NCI-H2171 treated with DMSO at 0.1 percent for 48 hours (cell line): Measurements from ENCODE around the gene JAM2.
A peak's percentile ranks its signal among the peaks of the same experiment; 100 is the strongest.
"Not testable (repeated sequence)": the region's sequence is repeated elsewhere in the genome, so short reads cannot be mapped to it uniquely, and the experiment has no call there.

Experiments
- DNase-seq: peaks from one replicate; lab custom pipeline; 2025; lab: John Stamatoyannopoulos, UW

The JAM2 gene, protein sequence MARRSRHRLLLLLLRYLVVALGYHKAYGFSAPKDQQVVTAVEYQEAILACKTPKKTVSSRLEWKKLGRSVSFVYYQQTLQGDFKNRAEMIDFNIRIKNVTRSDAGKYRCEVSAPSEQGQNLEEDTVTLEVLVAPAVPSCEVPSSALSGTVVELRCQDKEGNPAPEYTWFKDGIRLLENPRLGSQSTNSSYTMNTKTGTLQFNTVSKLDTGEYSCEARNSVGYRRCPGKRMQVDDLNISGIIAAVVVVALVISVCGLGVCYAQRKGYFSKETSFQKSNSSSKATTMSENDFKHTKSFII

DNA sequence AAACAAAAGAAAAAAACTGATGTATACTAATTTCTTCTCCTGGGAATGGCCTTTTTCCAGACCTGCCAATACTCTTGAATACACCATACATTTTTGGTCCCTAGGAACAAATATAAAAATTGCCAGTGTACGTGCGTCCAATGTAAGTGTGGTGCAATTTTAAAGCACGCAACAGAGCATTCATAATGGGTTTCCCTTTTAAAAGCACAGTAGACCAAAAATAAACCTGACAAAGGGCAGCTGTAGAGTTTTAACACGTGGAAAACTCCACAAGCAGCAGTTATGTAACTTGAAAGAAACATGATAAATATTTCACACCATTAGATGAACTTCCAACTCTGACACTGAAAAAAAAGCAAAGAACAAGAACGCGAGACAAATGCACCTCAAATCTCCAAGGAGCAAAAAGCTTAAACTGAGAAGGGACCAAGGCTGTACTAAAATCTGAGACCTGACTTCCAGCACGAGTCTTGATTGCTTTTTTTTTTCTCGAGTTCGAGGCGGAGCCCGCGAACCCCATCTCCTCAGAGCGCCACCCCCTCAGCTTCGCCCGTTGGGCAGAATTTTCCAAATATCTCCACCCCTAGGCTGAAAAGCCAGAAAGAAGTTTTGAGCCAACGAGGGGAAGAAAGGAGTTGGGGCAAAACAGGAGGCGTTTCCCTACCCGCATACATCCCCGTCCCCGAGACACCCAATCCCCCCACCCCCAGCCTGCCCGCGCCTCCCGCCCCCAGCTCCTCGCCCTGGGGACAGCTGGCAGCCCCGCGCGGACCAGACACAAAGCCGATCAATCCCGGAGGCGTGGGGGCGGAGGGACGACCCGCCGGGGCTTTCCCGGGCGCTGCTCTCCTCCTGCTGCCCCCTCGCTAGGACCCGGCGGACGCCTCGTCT, at the start of gene JAM2:
Gene JAM2 (plus strand): TSS at position 599 of the 891 bp plus-strand sequence. CDS start 564 bp downstream, outside the sequence.
- peak; percentile 57 for DNase-seq

DNA sequence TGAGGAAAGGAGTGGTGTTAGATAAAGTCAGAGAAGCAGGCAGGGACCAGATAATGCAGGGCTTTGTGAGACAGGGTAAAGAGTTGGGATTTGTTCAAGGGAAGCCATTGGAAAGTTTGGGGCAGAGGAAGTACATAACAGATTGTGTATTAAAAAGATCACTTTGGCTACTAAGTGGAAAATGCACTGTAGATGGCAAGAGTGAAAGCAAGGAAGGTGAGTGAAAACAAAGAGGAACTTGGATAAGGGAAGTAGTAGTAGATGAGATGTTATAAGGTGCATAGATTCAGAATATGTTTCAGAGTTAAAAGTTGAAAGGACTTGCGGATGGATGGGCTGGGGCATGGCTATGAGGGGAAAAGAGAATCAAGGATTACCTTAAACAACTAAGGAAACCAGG, 49.2 kb upstream of the JAM2 start:
- DNase-seq, result no peak

DNA sequence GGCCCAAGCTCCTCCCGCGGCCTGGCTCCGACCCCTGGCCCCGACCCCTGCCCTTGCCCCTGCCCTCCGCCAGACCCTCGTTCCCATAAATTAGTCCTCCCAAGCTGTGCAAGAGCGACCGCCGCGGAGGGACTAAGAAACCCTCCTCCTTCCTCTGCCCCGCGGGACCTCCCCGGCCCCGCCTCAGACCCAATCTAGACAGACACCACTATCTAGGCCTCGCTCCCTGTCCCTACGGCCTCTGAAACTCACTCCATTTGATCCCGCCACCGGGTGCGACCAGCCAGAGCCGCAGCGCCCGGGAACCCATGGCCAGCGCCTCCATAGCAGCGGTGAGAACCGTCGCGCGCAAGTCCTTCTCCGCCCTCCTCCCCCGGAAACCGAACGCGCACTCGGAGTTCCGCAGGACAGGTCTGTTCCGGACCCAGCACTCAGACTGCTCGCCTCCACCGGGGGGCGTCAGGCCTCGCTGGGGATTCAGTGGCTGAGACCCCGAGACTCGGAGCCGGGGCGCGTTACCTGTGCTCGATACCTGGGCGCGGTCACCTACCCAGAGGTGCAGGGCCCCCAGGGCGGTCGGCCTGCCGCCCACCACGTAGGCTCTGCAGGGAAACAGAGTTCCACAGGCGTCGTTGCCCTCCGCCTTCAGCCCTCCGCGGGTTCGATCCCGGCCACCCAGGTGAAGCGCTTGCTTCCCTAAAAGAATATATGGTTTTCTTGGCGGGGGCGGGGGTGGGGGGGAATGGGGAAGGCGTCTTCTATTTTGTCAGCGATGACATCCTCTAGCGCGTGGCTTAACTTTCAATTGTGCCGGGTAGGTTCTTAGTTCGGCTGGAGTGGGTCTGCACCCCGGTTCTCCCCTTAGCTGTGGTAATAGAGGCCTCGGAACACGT, 31.7 kb upstream of the JAM2 start, which contains the start of gene MRPL39:
Gene MRPL39 (minus strand): TSS at position 331 of the 893 bp plus-strand sequence. CDS start 6 bp downstream, at position 325.
- DNase-seq, result peak; percentile 87

DNA sequence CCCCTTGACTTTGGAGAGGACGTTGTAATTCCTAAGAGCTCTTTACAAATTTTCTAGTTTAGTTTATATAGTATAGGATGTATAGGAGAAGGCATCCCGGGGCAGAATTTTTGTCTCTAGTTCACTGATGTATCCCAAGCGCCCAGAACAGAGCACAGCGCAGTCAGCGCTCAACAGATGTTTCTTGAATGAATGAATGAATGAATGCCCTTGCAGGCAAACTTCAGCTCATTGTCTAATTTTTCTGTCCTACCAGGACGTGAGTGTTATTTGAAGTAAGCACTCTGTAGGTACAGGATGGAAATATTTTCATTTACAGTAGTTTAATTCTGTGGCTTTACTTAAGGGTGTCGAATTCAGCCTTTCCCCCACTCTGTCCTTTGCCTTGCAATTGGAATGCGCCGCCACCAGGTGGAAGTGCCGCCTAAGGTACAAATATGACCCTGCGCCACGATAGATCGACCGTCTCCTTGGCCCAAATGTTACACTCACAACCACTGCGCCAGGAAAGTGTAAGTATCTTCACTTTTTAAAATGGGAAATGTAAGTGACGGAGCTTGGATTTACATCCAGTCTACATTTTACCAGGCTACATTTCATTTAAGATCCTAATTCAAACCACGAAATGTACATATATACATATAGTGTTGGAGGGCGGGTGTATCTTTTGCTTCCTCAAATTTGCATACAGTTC, 30.9 kb upstream of the JAM2 start:
- peak; percentile 62 for DNase-seq

DNA sequence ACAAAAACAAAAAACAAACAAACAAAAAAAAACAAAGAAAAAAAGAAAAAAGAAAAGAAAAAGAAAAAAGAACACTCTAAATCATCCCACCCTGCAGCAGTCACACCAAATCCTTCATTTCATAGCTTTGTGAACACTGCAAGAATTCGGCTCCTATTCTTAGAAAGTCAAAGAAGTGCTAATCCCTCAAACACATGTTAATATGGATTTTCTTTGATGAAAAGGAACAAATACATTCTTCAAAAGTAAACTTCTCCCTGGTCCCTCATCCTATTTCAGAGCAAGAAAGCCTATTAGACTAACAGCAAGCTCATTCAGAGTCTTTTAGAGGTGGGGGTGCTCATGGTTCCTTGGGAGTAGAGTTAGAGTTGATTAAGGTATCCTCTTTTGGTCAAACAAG, 24.6 kb upstream of the JAM2 start:
- no peak for DNase-seq

DNA sequence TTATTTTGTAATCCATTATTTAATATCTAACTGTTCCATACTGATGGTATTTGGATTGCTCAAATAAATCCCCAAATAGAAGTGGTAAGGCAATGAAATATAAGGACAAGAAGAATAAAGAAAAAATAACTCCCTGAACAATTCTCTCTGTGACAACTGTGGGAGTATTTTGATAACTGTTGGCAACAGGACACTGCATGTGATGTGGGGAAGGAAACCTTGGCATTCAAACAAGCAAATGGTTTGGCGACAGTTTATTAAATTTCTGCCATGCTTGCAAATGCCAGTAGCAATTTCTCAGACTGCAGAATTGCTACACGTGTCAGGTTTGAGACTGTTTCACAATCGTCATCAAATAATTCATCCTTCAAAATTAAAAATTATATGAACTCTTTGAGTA, 23.2 kb upstream of the JAM2 start:
- no peak for DNase-seq

DNA sequence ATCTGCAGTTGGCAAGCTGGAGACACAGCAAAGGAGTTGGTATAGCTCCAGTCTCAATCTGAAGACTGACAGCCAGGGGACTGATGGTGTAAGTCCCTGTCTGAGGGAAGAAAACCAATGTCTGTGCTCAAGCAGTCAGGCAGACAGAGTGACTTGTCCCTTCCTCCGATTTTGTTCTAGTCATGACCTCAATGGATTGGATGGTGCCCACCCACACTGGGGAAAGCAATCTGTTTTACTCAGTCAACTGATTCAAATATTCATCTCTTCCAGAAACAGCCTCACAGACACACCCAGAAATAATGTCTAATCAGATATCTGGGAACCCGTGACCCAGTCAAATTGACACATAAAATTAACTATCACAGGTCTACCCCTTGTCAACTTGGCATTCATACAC, 19.9 kb upstream of the JAM2 start:
- no peak for DNase-seq

DNA sequence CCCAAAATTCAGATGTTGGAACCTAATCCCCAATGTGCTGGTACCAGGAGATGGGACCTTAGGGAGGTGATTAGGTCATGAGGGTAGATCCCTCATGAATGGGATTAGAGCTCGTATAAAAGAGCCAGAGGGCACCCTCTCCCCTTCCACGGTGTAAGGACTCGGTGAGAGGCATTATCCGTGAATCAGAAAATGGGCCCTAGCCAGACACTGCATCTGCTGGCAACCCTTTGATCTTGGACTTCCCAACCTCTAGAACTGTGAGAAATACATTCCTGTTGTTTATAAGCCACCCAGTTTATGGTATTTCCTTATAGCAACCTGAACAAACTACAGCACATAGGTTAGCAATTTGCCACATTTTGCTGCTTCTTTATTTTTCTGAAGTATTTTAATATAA, 14.5 kb upstream of the JAM2 start:
- DNase-seq, result no peak

DNA sequence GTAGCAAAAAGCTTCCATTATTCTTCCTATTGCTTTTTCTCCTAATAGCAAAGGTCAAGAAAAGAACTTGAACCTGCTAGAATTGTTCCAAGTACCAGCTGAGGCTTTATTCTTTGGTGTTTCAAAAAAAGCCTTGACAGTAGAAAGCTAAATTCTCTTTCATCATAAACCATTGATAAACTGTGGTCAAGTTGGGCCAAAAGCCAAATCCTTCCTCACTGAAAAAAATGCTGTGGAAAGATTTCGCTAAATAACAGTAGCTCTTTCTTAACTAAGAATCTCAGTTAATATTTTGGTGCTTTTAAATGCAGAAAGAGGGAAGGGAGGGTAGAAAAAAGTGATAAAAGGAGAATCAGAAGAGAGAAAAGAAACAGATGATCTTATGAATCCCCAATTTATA, 14.0 kb upstream of the JAM2 start:
- no peak for DNase-seq

DNA sequence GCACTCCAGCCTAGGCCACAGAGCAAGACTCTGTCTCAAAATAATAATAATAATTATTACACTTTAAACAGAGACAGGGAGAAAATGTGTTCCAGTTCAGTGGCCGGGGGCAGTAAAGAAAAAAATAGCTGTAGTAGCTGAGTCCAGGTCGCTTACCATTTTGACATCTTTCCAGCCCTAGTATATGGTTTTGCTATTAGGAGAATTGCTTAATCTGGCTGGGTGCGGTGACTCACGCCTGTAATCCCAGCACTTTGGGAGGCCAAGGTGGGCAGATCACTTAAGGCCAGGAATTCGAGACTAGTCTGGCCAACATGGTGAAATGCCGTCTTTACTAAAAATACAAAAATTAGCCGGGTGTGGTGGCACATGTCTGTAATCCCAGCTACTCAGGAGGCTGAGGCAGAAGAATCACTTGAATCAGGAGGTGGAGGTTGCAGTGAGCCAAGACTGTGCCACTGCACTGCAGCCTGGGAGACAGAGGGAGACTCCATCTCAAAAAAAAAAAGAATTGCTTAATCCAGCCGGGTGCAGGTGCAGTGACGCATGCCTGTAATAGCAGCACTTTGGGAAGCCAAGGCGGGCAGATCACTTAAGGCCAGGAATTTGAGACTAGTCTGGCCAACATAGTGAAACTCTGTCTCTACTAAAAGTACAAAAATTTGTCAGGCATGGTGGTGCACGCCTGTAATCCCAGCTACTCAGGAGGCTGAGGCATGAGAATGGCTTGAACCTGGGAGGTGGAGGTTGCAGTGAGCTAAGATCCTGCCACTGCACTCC, 13.1 kb upstream of the JAM2 start:
- not testable (repeated sequence) for DNase-seq

DNA sequence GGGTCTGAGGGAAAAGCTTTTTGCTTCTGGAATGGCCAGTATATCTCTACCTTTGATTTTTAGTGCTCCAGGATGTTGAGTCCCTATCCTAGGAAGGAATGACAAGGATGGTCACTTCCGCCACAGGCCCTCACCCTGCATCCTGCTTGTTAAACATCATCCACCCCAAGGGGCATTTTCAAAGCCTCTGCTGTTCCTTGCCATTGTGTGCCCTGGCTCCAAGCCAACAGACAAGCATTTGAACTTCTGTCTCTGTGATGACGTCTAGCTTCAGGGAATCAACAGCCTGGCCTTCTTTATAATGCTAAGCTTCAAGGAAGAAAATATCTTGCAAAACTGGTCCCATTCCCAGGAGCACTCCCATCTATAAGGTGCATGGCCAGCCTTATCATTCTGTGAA, 12.3 kb upstream of the JAM2 start:
- peak; percentile 7 for DNase-seq

DNA sequence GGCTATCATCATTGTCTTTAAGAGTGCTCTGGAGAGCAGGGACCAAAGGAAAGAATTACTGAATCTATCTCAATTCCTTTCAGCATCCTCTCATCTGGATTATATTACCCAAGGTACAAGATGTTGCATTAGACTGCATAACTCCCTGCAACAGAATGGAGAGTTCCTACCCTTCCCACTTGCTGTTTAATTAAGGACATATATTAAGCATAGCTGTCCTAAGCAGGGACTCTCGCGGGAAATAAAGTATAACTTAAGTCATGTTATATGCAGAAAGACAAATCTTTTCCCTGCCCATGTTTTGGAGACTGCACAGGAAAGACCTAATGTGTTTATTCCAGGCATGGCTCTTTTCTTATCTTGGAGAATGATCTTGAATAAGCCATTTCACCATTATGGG, 6.8 kb upstream of the JAM2 start:
- DNase-seq, result no peak

DNA sequence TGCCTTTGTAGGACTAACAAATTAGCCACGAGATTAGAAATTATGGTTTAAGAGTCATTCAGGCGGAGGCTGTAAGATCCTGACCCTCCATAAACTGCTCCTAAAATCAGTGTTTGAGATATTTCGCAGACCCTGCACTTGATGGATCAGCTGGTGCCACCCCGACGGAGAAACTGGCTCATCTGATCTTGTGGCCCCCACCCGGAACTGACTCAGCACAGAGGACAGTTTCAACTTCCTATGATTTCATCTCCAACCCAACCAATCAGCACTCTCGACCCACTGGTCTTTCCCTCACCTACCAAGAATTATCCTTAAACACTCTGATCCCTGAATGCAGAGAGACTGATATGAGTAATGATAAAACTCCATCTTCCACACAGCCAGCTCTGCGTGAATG, 3.7 kb upstream of the JAM2 start:
- no peak for DNase-seq

DNA sequence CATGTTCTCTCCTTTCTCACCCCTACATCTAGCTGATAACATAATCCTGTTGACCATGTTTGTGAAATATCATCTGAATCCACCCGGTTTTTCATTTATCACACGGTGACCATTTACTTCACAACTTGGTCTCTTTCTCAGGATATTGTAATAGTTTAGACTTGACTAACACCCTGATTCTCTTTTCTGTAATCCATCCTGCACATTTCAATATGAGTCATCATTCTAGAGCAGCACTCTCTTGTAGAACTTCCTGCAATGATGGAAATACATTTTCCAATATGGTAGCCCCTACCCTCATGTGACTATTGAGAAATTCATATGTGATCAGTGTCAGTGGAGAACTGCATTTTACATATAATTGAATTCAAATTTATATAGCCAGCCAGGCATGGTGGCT, 2.3 kb upstream of the JAM2 start:
- DNase-seq, result no peak

DNA sequence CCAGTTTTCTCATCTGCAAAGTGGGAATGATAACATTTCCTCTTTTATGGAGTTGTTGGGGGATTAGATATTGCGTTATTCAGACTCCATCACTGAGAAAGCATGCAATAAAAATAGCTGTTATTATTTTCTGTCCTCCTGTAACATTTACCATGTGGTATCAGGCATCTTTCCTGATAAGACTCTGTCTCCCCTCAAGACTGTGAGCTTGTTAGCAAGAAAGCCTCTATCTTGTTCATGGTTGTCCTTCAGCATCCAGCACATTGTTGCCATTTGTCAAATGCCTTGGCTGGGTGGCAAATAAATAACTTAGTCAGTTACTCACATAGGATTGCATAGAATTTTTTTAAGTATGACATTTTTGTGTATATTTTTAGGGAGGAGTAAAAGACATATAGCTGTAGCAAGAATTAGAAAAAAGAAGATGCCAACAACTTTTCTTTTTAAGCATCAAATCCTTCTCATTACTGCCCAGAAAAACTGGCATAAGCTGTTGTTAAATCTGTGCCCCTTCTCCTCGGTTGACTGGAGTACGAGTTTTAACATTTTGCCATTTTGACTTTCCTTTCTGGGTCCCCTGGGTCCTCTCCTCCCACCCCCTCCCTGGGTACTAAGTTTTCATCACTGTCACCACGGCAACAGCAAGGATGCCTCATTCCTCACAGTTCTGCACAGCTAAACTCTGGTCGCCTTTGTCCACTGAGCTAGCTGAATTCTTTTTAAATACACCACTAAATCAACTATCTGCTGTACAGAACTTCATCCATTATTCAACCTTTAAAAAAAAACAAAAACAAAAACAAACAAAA, 1.0 kb upstream of the JAM2 start:
- no peak for DNase-seq

DNA sequence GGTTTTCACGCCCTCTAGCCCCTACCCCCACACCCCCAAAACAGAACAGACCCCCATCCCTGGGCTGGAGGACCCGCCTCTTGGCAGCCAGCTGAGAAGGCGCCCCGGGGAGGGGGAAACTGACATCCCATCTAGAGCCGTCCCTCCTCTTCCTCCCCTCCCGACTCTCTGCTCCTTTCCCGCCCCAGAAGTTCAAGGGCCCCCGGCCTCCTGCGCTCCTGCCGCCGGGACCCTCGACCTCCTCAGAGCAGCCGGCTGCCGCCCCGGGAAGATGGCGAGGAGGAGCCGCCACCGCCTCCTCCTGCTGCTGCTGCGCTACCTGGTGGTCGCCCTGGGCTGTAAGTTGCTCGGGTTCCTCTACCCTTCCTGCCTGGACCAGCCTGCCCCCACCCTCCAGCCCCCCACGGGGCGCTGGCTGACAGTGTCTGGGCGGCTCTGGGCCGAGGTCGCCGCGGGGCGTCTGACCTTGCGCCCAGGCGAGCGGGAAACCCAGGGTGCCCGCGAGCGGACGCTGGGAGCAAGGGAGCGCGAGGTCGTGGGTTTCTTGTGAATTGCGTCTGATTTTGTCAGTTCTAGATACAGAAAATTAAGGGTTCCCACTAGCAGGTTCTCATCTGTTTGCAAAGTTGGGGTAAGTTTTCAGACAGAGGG, 618 bp downstream of the JAM2 start:
- DNase-seq, result peak; percentile 55

DNA sequence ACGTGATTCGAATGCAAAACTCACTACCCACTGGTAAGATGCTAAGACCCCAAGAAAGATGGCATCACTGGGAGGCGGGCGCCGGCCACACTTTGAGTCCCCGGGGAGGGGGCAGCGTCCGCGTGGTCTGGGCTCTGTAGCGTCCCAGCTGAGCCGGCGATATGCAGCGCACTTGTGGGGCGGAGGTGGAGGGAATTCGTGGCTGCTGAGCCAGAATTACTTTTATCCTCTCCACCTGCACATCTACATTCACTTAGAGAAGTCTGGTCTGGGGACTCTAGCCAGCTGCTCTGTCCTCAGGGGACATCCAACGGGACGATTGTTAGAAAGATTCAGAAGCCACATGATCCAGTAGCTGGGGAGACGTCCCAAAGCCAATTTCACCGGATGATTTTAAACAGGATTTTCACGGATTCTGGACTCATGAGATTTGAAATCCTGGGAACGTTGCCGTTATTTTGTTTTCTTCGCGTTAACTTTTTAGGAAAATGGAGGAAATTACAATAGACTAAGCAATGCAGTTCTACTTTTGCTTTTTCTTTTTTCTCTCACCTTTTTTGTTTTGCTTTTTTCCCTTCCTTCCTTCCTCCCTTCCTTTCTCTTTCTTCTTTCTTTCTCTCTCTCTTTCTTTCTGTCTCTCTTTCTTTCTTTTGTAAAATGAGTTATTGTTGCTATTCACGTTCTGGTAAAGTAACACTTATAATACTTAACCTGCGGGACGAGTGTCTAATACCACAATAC, 1.3 kb downstream of the JAM2 start:
- DNase-seq, result peak; percentile 28

DNA sequence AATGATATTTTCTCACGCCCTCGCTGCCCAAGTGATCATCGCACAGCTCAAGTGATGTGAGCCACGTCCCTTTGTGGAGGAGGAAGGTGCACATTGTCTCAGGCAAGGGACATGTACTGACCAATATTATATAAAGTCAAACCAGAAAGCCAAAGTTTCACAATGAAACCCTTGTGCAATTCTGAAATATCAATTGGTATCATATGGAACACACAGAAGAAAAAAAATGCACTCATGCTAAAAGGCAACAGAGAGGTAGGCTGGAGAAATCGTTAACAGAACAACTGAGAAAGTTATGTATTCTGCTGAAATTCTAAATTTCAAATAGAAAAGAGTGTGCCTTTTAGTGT, 1.9 kb downstream of the JAM2 start:
- no peak for DNase-seq

DNA sequence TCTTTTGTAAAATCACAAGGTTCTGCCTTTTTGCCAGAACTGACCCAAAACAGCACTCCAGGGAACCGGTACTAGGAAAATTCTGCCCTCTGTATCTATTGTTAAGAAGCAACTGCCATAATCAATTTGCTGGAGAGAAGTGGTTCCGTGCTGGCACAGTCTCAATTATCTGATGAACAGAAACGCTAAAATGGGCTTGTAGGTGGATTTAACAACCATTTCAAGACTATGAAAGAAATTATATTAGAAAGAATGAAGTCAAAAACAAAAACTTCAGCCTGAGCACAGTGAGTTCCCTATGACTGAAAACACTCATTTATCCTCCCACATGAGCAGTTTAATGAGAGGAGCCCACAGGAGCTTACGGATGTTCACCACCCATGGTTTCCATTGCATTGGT, 4.4 kb downstream of the JAM2 start:
- no peak for DNase-seq
